PC-3 (cell line): ENCODE results near the gene PPP2R5B.

Source experiments
- CTCF ChIP-seq: fragments of 300-600 bp; sonication (generic); conservative IDR thresholded peaks from 2 replicates; pipeline ENCODE4 v1.5.1; 2017; ENCODE audit warnings: antibody characterized with exemption, low read depth, mild to moderate bottlenecking, low read length
- EZH2 ChIP-seq: fragments of 300-600 bp; sonication (generic); IDR thresholded peaks from one replicate; pipeline ENCODE4 v1.6.1; 2017; ENCODE audit warnings: antibody characterized with exemption, mild to moderate bottlenecking, low read length; ENCODE audit not compliant: unreplicated experiment
- EZH2phosphoT487 ChIP-seq: fragments of 300-600 bp; sonication (generic); IDR thresholded peaks from 2 replicates; pipeline ENCODE4 v1.6.1; 2018; ENCODE audit warnings: mild to moderate bottlenecking, antibody characterized with exemption, low read length, borderline replicate concordance

GRCh38 chr11:64891880-64892279 is 32.6 kb upstream of the PPP2R5B start:
- TF ChIP-seq CTCF, result no peak
- no peak for TF ChIP-seq EZH2phosphoT487
- no peak for TF ChIP-seq EZH2
